Measurements from ENCODE around the gene CHRNA3. TPM values are rescaled to one million over a fixed set of nuclear protein-coding genes. Genes with fewer than 3 reads are reported as not detected.

CHRNA3 gene
- total RNA-seq, 2 donors from 2014 or later: not detected

GRCh38 chr15:78621810-78622402 is 1.1 kb upstream of the CHRNA3 start:
- Histone ChIP-seq H3K4me3 (no peak overlapping the region), H3K27me3 (replicated peaks; ENCODE audit: insufficient read depth) (peaks cover 14% of the 10 kb centered on the region), H3K36me3 (no peaks in the 10 kb centered on the region), H3K9me3 (no peaks in the 10 kb centered on the region), H3K4me1 (ENCODE audit: control insufficient read depth in 1 of 2, low read depth in 2 of 2) (peaks cover 9 to 19% of the 10 kb centered on the region in 2 donors), H3K27ac (no peak overlapping the region)
- DNase-seq (ENCODE audit: low spot score): no peak
- no peak for ATAC-seq (ENCODE audit: insufficient number of reproducible peaks, low FRiP score, low read depth)
- TF ChIP-seq CTCF (IDR thresholded peaks at IDR 0.05): no peak

- ATAC-seq (ENCODE audit: insufficient number of reproducible peaks, low FRiP score, low read depth) (no peak), DNase-seq (ENCODE audit: low spot score) (no peak)
- no peak overlapping the region for H3K27ac ChIP-seq
- peaks cover 14% of the 10 kb centered on the region for H3K27me3 ChIP-seq (replicated peaks; ENCODE audit: insufficient read depth)
- H3K4me3 ChIP-seq: peak overlapping the region; percentile 64
- no peak for TF ChIP-seq CTCF (IDR thresholded peaks at IDR 0.05)
- no peaks in the 10 kb centered on the region for H3K36me3 ChIP-seq
- H3K9me3 ChIP-seq: no peaks in the 10 kb centered on the region
- H3K4me1 ChIP-seq (ENCODE audit: control insufficient read depth in 1 of 2, low read depth in 2 of 2): peaks cover 9 to 19% of the 10 kb centered on the region in 2 donors
Measured at GRCh38 chr15:78620021-78620526, 722 bp downstream of the CHRNA3 start.

DNA sequence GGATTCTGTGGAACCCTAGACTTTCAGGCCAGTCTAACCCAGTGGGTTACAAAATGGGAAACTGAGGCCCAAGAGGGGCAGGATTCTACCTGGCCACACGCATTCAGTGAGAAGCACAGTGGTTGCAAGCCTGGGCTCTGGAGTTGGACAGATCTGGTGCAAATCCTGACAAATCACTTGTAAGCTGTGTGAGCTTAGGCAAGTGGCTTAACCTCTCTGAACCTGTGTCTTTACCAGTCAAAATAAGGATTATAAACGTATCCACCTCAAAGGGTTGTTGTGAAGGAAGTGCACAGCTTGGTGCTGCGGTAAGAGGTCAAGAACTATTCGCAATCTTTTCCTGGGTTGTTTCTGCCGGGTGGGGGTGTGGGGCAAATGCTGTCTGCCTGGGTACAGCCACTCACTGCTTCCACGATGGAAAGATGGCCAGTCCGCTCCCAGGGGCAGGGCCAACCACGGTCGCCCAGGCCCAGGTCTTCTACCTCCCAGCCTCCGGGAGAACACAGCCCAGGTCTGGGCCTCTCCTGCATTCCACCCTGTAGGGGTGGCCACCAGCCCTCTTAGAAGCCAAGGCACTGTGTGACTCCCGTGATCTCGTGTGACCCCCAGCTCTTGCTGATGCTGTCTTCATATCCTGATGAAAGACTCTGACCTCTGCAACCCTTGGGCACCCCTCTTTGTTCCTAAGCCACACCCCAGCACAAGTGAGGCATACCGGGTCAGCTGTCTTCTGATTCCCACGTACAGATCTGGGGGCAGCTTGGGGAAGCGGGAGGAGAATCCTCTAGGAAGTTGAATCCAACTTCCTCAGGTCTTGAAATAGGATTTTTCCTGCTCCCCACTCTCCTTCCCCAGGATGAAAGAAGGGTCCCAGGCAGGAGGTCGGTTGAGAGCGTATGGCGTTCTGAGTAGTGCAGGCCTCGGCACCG is 1.5 kb downstream of the CHRNA3 start:
- no peak overlapping the region for H3K27ac ChIP-seq
- H3K4me3 ChIP-seq: peak overlapping the region; percentile 64
- ATAC-seq (ENCODE audit: insufficient number of reproducible peaks, low FRiP score, low read depth) (no peak), DNase-seq (ENCODE audit: low spot score) (no peak)
- no peaks in the 10 kb centered on the region for H3K36me3 ChIP-seq
- H3K4me1 ChIP-seq (ENCODE audit: control insufficient read depth in 1 of 2, low read depth in 2 of 2): peaks cover 9 to 19% of the 10 kb centered on the region in 2 donors
- no peak for TF ChIP-seq CTCF (IDR thresholded peaks at IDR 0.05)
- no peaks in the 10 kb centered on the region for H3K9me3 ChIP-seq
- H3K27me3 ChIP-seq (replicated peaks; ENCODE audit: insufficient read depth): peaks cover 14% of the 10 kb centered on the region

DNA sequence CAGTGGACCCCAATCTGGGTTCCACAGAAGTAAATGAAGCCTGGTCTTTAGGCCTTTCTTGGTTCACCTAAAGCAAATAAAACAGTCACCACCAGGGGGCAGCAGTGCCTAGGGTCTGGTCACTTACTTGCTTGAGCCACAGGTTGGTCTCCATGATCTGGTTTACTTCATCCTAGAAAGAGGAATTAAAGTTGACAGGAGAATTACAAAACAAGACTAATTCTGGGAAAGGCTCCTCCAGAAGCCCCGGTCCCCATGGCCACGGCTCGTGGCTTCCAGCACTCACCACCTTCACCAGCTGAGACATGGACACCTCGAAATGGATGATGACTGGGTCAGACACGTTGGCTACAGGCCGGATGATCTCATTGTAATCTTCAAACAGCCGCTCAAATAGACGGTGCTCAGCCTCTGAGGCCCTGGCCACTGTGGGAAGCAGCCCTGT is 2.3 kb downstream of the CHRNA3 start:
- TF ChIP-seq CTCF (IDR thresholded peaks at IDR 0.05): peak; percentile 81
- Histone ChIP-seq H3K4me3 (no peak overlapping the region), H3K4me1 (ENCODE audit: control insufficient read depth in 1 of 2, low read depth in 2 of 2) (peaks cover 9 to 19% of the 10 kb centered on the region in 2 donors), H3K27me3 (replicated peaks; ENCODE audit: insufficient read depth) (peaks cover 14% of the 10 kb centered on the region), H3K9me3 (no peaks in the 10 kb centered on the region), H3K36me3 (no peaks in the 10 kb centered on the region), H3K27ac (no peak overlapping the region)
- ATAC-seq (ENCODE audit: insufficient number of reproducible peaks, low FRiP score, low read depth): no peak
- DNase-seq (ENCODE audit: low spot score): peak; percentile 74

GRCh38 chr15:78618064-78618463 is 2.7 kb downstream of the CHRNA3 start:
- no peak overlapping the region for H3K27ac ChIP-seq
- no peaks in the 10 kb centered on the region for H3K36me3 ChIP-seq
- no peak for DNase-seq (ENCODE audit: low spot score)
- no peak overlapping the region for H3K4me3 ChIP-seq
- ATAC-seq (ENCODE audit: insufficient number of reproducible peaks, low FRiP score, low read depth): no peak
- TF ChIP-seq CTCF (IDR thresholded peaks at IDR 0.05): no peak
- H3K9me3 ChIP-seq: no peaks in the 10 kb centered on the region
- H3K4me1 ChIP-seq (ENCODE audit: control insufficient read depth in 1 of 2, low read depth in 2 of 2): peaks cover 9 to 19% of the 10 kb centered on the region in 2 donors
- H3K27me3 ChIP-seq (replicated peaks; ENCODE audit: insufficient read depth): peaks cover 14% of the 10 kb centered on the region
